Hematopoietic multipotent progenitor cell treated with erythropoietin and hydrocortisone succinate and interleukin-3 and kit ligand, for 4 days (in vitro differentiated cells): ENCODE measurements around the gene RPH3AL.
"Not testable (repeated sequence)": the region's sequence is repeated elsewhere in the genome, so short reads cannot be mapped to it uniquely, and the experiment has no call there.

Source experiments
- DNase-seq: peaks from one replicate; pipeline ENCODE4 v3.0.0-alpha.2; 2015

The RPH3AL gene

GRCh38 chr17:234994-235830, 117.4 kb downstream of the RPH3AL start:
- DNase-seq: not testable (repeated sequence)

- DNase-seq: not testable (repeated sequence)
Measured at GRCh38 chr17:234163-234993, 118.2 kb downstream of the RPH3AL start.

GRCh38 chr17:233473-233941, 119.1 kb downstream of the RPH3AL start:
- no peak for DNase-seq

GRCh38 chr17:231966-232807, 120.4 kb downstream of the RPH3AL start:
- DNase-seq: no peak

- DNase-seq: no peak
Measured at GRCh38 chr17:231191-231965, 121.2 kb downstream of the RPH3AL start.

GRCh38 chr17:230395-230770, 122.2 kb downstream of the RPH3AL start:
- DNase-seq: no peak

GRCh38 chr17:229709-230394, 122.8 kb downstream of the RPH3AL start:
- no peak for DNase-seq

- DNase-seq: no peak
Measured at GRCh38 chr17:228951-229708, 123.5 kb downstream of the RPH3AL start.

- DNase-seq: no peak
Measured at GRCh38 chr17:227946-228615, 124.5 kb downstream of the RPH3AL start.

GRCh38 chr17:227078-227945, 125.3 kb downstream of the RPH3AL start:
- no peak for DNase-seq

- no peak for DNase-seq
Measured at GRCh38 chr17:226108-227077, 126.2 kb downstream of the RPH3AL start.

- no peak for DNase-seq
Measured at GRCh38 chr17:225551-225950, 127.1 kb downstream of the RPH3AL start.

- not testable (repeated sequence) for DNase-seq
Measured at GRCh38 chr17:224576-224975, 128.0 kb downstream of the RPH3AL start.

GRCh38 chr17:223723-224471, 128.7 kb downstream of the RPH3AL start:
- DNase-seq: no peak

- DNase-seq: no peak
Measured at GRCh38 chr17:222172-222571, 130.4 kb downstream of the RPH3AL start.

- no peak for DNase-seq
Measured at GRCh38 chr17:219696-220095, 132.9 kb downstream of the RPH3AL start.
